Kidney (tissue), 22 donors: ENCODE data around the gene MYO5A. TPM values are rescaled to one million over a fixed set of nuclear protein-coding genes. Genes with fewer than 3 reads are reported as not detected.
"Not testable (repeated sequence)": the region's sequence is repeated elsewhere in the genome, so short reads cannot be mapped to it uniquely, and the experiment has no call there.

Source experiments
- DNase-seq, 5 donors: peaks; one replicate each; pipeline ENCODE4 v3.0.0-alpha.2; 2013 to 2020
- FAIRE-seq: peaks from 2 replicates; lab custom pipeline; 2012; peaks lifted over from hg19 to GRCh38; lab: Jason Lieb, UNC
- H3K27ac ChIP-seq, 2 donors: one replicate each; pipeline ENCODE4 v1.7.0; 2013; ENCODE audit warnings: low read depth in 2 of 2, low read length in 2 of 2, inconsistent platforms in 1 of 2
- H3K27me3 ChIP-seq: one replicate; pipeline ENCODE4 v1.7.1; 2013; ENCODE audit warnings: low read length, inconsistent platforms; ENCODE audit not compliant: control insufficient read depth, insufficient read depth
- H3K36me3 ChIP-seq, 3 donors: one replicate each; pipeline versions ENCODE4 v1.7.0 to v1.7.1; 2013; ENCODE audit warnings: low read length in 3 of 3, control low read depth in 1 of 3, inconsistent platforms in 1 of 3; ENCODE audit not compliant: insufficient read depth in 3 of 3, control insufficient read depth in 2 of 3
- H3K4me1 ChIP-seq, 3 donors: one replicate each; pipeline versions ENCODE4 v1.7.0 to v1.7.1; 2013; ENCODE audit warnings: low read length in 3 of 3, inconsistent platforms in 1 of 3, low read depth in 1 of 3; ENCODE audit not compliant: control insufficient read depth in 2 of 3, insufficient read depth in 2 of 3
- H3K4me3 ChIP-seq, 3 donors: one replicate each; pipeline versions ENCODE4 v1.7.0 to v1.8.1; 2013; ENCODE audit warnings: low read length in 3 of 3, control low read depth in 1 of 3, inconsistent platforms in 1 of 3
- H3K9ac ChIP-seq, 3 donors: one replicate each; pipeline versions ENCODE4 v1.7.0 to v1.7.1; 2013; ENCODE audit warnings: low read length in 3 of 3, control low read depth in 1 of 3, inconsistent platforms in 1 of 3
- H3K9me3 ChIP-seq, 3 donors: one replicate each; pipeline versions ENCODE4 v1.7.0 to v1.7.1; 2013; ENCODE audit warnings: low read length in 3 of 3, control low read depth in 1 of 3, inconsistent platforms in 1 of 3; ENCODE audit not compliant: control insufficient read depth in 2 of 3, insufficient read depth in 1 of 3
- intact Hi-C: fragments of 100-400 bp; cut with DNase I; formaldehyde crosslinking; loops from one replicate; pipeline ENCODE4 v1.11.1; 2022
- long read RNA-seq, 10 donors: library from polyadenylated mRNA in 1 of 10; unstranded in 1 of 10; transcript quantifications; one replicate each; pipeline ENCODE4 v2.0.0 and lab custom pipeline, GENCODE V29; 2021 to 2026
- polyA plus RNA-seq: library from polyadenylated mRNA; stranded (reverse); fragments of 350-450 nt; fragmentation: Illumina TruSeq; extraction: RNeasy Lipid Tissue Mini Kit (QIAGEN cat#74804); gene quantifications from one replicate; pipeline ENCODE4 v1.2.3, GENCODE V29; 2014; ENCODE audit warnings: low read depth, low replicate concordance; ENCODE audit not compliant: insufficient read depth
- total RNA-seq: library from RNA; stranded (reverse); fragmentation: NEBNext Ultra II Directional; extraction: Animal tissue kit (Norgen Biotek cat#: 25700); gene quantifications from one replicate; pipeline ENCODE4 v1.2.1, GENCODE V29; 2021
- TF ChIP-seq, protein P1 (sequence below): IDR thresholded peaks from 3 replicates; pipeline ENCODE4 v1.5.1; 2012; ENCODE audit warnings: mild to moderate bottlenecking, moderate library complexity, borderline replicate concordance; ENCODE audit not compliant: insufficient read depth; ENCODE audit errors: extremely low read depth
- donor health status: control.
- donor health status: control.
- donor health status: control.
- donor health status: control.
- donor health status: control.
- donor health status: DM: yes; HTN: yes; CAD: no.
- donor health status: Normal renal cell carcinoma (clear cell type).

The MYO5A gene
- total RNA-seq (32.9 TPM), polyA plus RNA-seq (3.5 TPM)
- long read RNA-seq, donor 1: 0 reads
- long read RNA-seq, donor 2: 0 reads
- long read RNA-seq, donor 3: 0 reads
- long read RNA-seq, donor 4: 0 reads
- long read RNA-seq, donor 5: 0 reads
- long read RNA-seq, donor 6: 0 reads
- long read RNA-seq, donor 7, partial matches to known transcripts: 4 of 19 reads
- long read RNA-seq, donor 7, other reads (novel, unspliced or antisense): 15 of 19 reads
- long read RNA-seq, donor 8: 0 reads
- long read RNA-seq, donor 9: 0 reads
- long read RNA-seq, donor 10: 0 reads

DNA sequence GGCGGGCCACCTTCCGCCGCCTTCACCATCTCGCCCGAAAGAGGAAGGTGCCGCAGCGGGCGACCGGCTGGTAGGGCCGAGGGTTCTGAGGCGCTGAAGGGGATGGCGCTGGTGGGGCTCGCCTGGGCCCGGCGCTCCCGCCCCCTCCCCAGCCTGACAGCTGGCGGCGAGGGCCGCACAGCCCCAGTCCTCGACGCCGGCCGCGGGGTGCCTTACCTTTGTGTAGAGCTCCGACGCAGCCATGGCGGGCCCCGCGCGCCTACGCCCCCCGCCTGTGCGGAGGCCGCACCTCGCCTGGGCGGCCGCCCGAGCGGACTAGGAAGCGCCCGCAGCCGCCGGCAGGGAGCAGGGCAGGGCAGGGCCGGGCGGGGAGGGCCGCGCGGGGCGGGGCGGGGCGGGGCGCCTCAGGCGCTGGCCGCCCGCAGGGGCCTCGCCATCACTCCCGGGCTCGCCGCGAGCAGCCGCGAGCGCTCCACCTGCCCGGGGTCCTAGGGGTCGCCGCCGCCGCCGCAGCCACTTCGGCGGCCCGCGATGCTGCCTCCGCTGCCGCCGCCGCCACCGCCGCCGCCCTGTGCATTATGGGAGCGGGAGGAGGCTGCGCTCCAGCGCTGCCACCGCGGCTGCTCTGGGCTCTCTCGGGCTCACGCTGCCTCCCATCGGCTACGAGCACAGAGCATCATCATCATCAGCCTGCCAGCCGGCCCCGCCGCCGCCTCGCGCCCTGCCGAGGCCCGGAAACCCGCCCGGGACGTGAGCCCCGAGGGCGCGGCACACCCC is at the start of gene MYO5A:
TSS of gene MYO5A (minus strand) at position 317 of the 777 bp plus-strand sequence. CDS start at position 243, 74 bp downstream.
- H3K27me3 ChIP-seq: peaks cover 19% of the 10 kb centered on the region
- no peaks in the 10 kb centered on the region for H3K9me3 ChIP-seq
- peak within 1 kb of the TSS; percentile 52 to 58 for H3K27ac ChIP-seq
- peak within 1 kb of the TSS; percentile 12 to 68 (median 56) for H3K9ac ChIP-seq
- TF ChIP-seq, protein P1, sequence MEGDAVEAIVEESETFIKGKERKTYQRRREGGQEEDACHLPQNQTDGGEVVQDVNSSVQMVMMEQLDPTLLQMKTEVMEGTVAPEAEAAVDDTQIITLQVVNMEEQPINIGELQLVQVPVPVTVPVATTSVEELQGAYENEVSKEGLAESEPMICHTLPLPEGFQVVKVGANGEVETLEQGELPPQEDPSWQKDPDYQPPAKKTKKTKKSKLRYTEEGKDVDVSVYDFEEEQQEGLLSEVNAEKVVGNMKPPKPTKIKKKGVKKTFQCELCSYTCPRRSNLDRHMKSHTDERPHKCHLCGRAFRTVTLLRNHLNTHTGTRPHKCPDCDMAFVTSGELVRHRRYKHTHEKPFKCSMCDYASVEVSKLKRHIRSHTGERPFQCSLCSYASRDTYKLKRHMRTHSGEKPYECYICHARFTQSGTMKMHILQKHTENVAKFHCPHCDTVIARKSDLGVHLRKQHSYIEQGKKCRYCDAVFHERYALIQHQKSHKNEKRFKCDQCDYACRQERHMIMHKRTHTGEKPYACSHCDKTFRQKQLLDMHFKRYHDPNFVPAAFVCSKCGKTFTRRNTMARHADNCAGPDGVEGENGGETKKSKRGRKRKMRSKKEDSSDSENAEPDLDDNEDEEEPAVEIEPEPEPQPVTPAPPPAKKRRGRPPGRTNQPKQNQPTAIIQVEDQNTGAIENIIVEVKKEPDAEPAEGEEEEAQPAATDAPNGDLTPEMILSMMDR: peak; percentile 5
- peak within 1 kb of the TSS; percentile 54 to 83 (median 80) for H3K4me3 ChIP-seq
- no peak for FAIRE-seq
- intact Hi-C loops: no loop called here
- no peaks in the 10 kb centered on the region for H3K36me3 ChIP-seq
- peaks cover 0 to 8% (median 0%) of the 10 kb centered on the region in 3 donors for H3K4me1 ChIP-seq
- peak; percentile 74 to 90 (median 81) for DNase-seq

DNA sequence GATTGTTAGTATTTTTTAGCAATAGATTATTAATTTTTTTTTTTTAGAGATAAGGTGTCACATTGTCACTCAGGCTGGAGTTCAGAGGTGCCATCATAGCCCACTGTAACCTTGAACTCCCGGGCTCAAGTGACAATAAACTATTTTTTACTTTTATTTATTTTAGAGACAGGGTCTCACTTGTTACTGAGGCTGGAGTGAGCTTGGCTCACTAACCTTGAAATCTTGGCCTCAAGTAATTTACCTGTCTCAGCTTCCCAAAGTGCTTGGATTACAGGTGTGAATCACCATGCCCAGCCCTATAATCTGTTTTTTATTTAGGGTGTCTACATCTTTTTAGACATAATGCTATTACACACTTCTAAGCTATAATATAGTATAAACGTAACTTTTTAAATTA is 48.0 kb upstream of the MYO5A start:
- Histone ChIP-seq H3K27ac (no peak overlapping the region), H3K27me3 (no peaks in the 10 kb centered on the region), H3K9ac (no peak overlapping the region), H3K4me3 (no peak overlapping the region), H3K36me3 (no peaks in the 10 kb centered on the region), H3K4me1 (no peaks in the 10 kb centered on the region), H3K9me3 (no peaks in the 10 kb centered on the region)
- TF ChIP-seq, protein P1: no peak
- DNase-seq: no peak
- intact Hi-C loops: no loop called here
- FAIRE-seq: no peak

DNA sequence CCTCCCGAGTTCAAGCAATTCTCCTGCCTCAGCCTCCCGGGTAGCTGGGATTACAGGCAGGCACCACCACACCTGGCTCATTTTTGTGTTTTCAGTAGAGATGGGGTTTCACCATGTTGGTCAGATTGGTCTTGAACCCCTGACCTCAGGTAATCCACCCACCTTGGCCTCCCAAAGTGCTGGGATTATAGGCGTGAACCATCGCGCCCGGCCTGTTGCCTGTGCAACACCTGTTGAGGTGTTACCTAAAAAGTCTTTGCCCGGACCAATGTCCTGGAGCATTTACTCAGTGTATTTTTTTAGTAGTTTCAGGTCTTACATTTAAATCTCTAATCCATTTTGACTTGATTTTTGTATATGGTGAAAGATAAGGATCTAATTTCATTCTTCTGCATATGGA is 46.9 kb upstream of the MYO5A start:
- H3K9ac ChIP-seq, H3K9me3 ChIP-seq, DNase-seq, H3K27me3 ChIP-seq, intact Hi-C loops, H3K4me3 ChIP-seq, H3K36me3 ChIP-seq, H3K4me1 ChIP-seq, FAIRE-seq, H3K27ac ChIP-seq: not testable (repeated sequence)

DNA sequence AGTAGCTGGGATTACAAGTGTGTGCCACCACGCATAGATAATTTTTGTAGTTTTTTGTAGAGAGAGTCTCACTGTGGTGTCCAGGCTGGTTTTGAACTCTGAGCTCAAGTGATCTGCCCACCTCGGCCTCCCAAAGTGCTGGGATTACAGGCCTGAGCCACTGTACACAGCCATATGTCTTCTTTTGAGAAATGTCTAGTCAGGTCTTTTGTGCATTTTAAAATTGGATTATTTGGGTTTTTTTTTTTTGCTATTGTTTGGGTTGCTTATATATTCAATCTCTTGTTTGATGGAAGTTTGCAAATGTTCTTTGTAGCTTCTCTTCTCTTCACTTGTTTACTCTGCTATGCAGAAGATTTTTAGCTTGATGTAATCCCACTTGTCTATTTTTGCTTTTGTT is 46.4 kb upstream of the MYO5A start:
- FAIRE-seq: no peak

DNA sequence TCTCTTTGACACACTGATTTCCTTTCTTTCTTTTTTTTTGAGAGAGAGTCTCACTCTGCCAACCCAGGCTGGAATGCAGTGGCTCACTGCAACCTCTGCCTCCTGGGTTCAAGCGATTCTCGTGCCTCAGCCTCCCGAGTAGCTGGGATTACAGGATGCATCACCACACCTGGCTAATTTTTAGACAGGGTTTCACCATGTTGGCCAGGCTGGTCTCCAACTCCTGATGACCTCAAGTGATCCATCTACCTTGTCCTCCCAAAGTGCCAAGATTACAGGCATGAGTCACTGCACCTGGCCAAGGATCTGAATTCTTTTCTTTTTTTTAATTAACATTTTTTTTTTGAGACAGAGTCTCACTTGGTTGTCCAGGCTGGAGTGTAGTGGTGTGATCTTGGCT is 45.9 kb upstream of the MYO5A start:
- H3K4me1 ChIP-seq, H3K9ac ChIP-seq, FAIRE-seq, intact Hi-C loops, DNase-seq, H3K9me3 ChIP-seq, H3K27me3 ChIP-seq, H3K4me3 ChIP-seq, H3K27ac ChIP-seq, H3K36me3 ChIP-seq: not testable (repeated sequence)

More for the DNA sequence above, 46.4 kb upstream of the MYO5A start:
- TF ChIP-seq, protein P1: no peak
- H3K4me3 ChIP-seq: no peak overlapping the region
- no peaks in the 10 kb centered on the region for H3K36me3 ChIP-seq
- H3K4me1 ChIP-seq: no peaks in the 10 kb centered on the region
- H3K27me3 ChIP-seq: no peaks in the 10 kb centered on the region
- H3K9ac ChIP-seq: no peak overlapping the region
- no peaks in the 10 kb centered on the region for H3K9me3 ChIP-seq
- intact Hi-C loops: no loop called here
- DNase-seq: no peak
- H3K27ac ChIP-seq: no peak overlapping the region
